Neural cell (in vitro differentiated cells): Measurements from ENCODE around the gene STPG2.

Source experiments
- POLR2AphosphoS5 ChIP-seq: IDR thresholded peaks from 2 replicates; pipeline ENCODE4 v1.6.1; 2012
- RAD21 ChIP-seq: fragments of 450-650 bp; conservative IDR thresholded peaks from 2 replicates; pipeline ENCODE4 v1.6.1; 2014; ENCODE audit warnings: antibody characterized with exemption, mild to moderate bottlenecking, moderate library complexity
- REST ChIP-seq: IDR thresholded peaks from 2 replicates; pipeline ENCODE4 v1.6.1; 2012; ENCODE audit warnings: borderline replicate concordance

DNA sequence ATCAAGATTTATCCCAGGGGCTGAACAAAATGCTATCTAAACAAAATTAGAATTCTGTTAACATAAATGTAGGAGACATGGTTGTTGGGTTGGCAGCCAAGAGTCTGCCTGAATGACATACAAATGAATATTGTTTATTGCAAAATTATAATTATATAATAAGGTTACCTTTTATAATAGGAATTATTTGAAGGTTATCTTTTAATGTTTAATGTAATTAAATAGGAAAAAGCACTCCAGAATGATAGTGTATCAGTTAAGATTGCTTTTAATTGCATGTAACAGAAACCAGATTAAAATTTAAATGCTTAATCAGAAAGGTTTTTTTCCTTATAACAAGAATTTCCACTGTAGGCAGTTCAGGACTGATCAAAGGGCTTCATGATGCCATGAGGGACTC is 42.0 kb upstream of the STPG2 start:
- no peak for TF ChIP-seq RAD21
- no peak for TF ChIP-seq POLR2AphosphoS5
- TF ChIP-seq REST = no peak
